Stomach smooth muscle (tissue), 2 donors: Measurements from ENCODE around the gene ARHGEF4.

Experiments
- H3K27ac ChIP-seq: one replicate; pipeline ENCODE4 v1.7.0; 2013; ENCODE audit warnings: mild to moderate bottlenecking, low read length, inconsistent platforms
- H3K27me3 ChIP-seq, 2 donors: one replicate each; pipeline ENCODE4 v1.7.0; 2013; ENCODE audit warnings: low read length in 2 of 2; ENCODE audit not compliant: insufficient read depth in 2 of 2, control insufficient read depth in 1 of 2
- H3K36me3 ChIP-seq, 2 donors: one replicate each; pipeline ENCODE4 v1.7.0; 2013; ENCODE audit warnings: low read length in 2 of 2; ENCODE audit not compliant: control insufficient read depth in 2 of 2, insufficient read depth in 2 of 2
- H3K4me1 ChIP-seq: one replicate; pipeline ENCODE4 v1.7.0; 2013; ENCODE audit warnings: low read length; ENCODE audit not compliant: control insufficient read depth, insufficient read depth
- H3K4me3 ChIP-seq, 2 donors: one replicate each; pipeline ENCODE4 v1.7.0; 2013; ENCODE audit warnings: low read length in 2 of 2
- H3K9ac ChIP-seq, 2 donors: one replicate each; pipeline ENCODE4 v1.7.0; 2013; ENCODE audit warnings: low read length in 2 of 2, mild to moderate bottlenecking in 1 of 2
- H3K9me3 ChIP-seq, 2 donors: one replicate each; pipeline ENCODE4 v1.7.0; 2013; ENCODE audit warnings: low read length in 2 of 2; ENCODE audit not compliant: control insufficient read depth in 2 of 2
- donor health status: healthy.
- donor health status: Pancreatic carcinoma.

Gene ARHGEF4

DNA sequence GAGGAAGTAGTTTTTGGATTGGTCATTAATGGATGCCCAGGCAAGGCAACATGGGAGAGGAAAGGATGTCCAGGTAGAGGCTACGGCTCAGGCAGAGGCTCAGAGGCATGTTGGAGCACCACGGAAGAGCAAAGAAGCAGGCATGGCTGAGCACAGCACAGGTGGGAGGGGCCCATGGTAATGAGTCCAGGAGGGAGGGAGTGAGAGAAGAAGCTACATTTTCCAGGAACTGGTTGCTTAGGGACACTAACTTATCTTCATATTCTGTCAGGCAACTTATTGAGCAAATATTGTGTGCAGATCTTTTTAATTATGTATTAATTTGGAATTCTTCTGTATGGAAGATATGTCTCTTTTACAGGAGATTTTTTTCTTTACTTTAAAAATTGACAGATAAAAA lies 42.2 kb downstream of the ARHGEF4 start:
- Histone ChIP-seq H3K27me3 (peaks cover 0 to 3% of the 10 kb centered on the region in 2 donors), H3K9ac (no peak overlapping the region), H3K27ac (no peak overlapping the region), H3K4me1 (no peaks in the 10 kb centered on the region), H3K9me3 (peaks cover 0 to 7% of the 10 kb centered on the region in 2 donors), H3K4me3 (no peak overlapping the region), H3K36me3 (no peaks in the 10 kb centered on the region)

DNA sequence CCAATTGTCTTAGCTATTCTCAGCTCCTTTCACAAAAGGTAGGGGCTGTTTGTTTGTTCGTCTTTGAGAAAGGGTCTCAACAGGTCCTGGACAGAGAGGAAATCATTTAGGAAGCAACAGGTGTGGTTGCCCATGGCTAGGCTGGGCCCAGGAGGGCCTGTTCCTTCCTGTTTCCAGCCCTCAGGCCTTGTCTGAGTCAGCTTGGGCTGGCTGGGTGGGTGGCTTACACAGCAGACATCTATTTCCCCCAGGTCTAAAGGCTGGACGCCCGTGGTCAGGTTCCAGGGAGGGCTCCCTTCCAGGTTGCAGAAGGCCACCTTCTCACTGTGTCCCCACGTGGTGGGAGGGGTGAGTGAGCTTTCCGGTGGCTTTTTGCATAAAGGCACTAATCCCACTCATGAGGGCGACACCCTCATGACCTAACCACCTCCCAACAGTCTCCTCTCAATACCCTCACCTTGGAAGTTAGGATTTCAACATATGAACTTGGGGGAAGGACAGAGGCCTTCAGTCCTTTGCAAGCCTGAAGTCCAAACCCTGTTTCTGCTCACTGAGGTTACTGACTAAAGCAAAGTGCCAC lies 45.5 kb downstream of the ARHGEF4 start:
- Histone ChIP-seq H3K9ac (no peak overlapping the region), H3K36me3 (no peaks in the 10 kb centered on the region), H3K27ac (no peak overlapping the region), H3K4me1 (no peaks in the 10 kb centered on the region), H3K9me3 (peaks cover 0 to 7% of the 10 kb centered on the region in 2 donors), H3K27me3 (no peaks in the 10 kb centered on the region), H3K4me3 (no peak overlapping the region)

DNA sequence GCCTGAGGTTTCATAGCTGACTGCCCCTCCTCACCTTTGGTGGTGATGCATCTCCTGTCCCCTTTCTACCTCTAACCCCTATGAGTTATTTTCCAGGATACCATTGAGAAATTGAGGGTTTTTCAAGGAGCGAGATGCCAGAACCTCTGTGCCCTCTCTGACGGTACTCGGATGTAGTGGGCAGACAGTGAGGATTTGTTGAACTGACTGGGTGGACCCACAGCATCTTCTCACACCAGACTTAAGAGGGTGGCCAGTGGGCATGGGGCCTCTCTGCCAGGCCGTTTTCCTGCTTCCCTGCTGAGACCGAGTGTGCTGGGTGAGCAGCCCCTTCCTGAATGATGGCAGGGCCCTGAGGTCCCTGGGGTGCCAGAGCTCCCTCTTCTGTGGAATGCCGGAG lies 46.3 kb downstream of the ARHGEF4 start:
- Histone ChIP-seq H3K9ac (no peak overlapping the region), H3K9me3 (peaks cover 0 to 7% of the 10 kb centered on the region in 2 donors), H3K27me3 (no peaks in the 10 kb centered on the region), H3K4me3 (no peak overlapping the region), H3K36me3 (no peaks in the 10 kb centered on the region), H3K27ac (no peak overlapping the region), H3K4me1 (no peaks in the 10 kb centered on the region)

DNA sequence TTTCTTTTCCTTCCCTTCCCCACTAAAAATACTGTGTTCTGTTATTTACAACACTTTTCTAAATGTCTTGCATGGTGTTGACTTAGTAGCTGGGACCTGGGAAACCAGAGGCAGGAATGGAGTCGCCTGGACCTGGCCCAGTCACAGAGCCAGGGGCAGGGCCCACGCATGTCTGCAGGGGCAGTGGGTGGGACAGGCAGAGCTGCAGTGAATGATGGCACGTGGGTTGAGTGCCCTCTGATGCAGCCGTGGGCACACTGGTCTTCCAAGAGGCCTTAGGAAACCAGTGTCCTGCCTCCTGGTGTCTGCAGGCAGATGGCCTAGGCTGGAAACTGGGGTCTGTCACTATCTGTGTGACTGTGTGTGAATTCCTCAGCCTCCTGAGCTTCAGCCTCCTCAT lies 46.8 kb downstream of the ARHGEF4 start:
- H3K27ac ChIP-seq, result no peak overlapping the region

DNA sequence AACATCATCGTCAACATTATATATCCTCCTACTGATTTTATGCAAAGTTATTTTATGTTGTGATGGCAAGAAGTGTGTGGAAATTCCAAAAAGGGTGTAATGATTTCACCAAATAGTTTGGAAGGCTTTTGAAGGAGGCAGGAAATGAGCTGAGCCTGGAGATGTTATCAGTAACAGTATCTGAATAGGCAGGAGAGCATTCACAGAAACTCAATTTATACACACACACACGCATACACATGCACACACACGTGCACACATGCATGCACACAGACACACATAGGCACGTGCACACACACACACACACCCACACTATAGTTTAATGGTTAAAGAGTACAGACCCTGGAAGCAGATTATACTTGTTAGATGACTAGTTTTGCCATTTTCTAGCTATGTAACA lies 47.3 kb downstream of the ARHGEF4 start:
- H3K36me3 ChIP-seq, result no peaks in the 10 kb centered on the region

More for the DNA sequence above, 46.8 kb downstream of the ARHGEF4 start:
- no peaks in the 10 kb centered on the region for H3K27me3 ChIP-seq
- no peaks in the 10 kb centered on the region for H3K36me3 ChIP-seq
- no peak overlapping the region for H3K9ac ChIP-seq
- H3K4me1 ChIP-seq, result no peaks in the 10 kb centered on the region
- no peak overlapping the region for H3K4me3 ChIP-seq
- peaks cover 0 to 4% of the 10 kb centered on the region in 2 donors for H3K9me3 ChIP-seq

DNA sequence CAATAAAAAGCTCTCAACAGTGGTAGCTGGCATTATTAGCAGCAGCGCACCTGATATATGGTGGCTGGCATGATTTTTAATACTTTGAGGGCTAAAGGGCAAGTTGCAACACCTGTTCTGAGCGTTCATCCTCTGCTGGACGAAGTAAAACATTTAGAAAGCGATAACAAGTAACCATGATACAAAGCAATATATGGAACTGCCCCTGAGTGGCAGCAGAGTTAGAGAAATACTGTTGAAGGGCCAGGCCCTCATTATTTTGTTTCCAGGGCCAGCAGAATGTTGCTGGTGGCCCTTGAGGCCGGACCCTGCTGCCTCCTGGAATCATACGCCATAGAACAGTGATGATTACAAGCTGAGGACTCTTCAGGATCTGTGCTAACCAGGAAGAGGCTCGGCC lies 47.8 kb downstream of the ARHGEF4 start:
- Histone ChIP-seq H3K27ac (no peak overlapping the region), H3K9ac (no peak overlapping the region), H3K4me1 (no peaks in the 10 kb centered on the region), H3K9me3 (no peaks in the 10 kb centered on the region), H3K36me3 (no peaks in the 10 kb centered on the region), H3K4me3 (no peak overlapping the region), H3K27me3 (no peaks in the 10 kb centered on the region)

More for the DNA sequence above, 47.3 kb downstream of the ARHGEF4 start:
- Histone ChIP-seq H3K9ac (no peak overlapping the region), H3K4me1 (no peaks in the 10 kb centered on the region), H3K4me3 (no peak overlapping the region), H3K27ac (no peak overlapping the region), H3K9me3 (no peaks in the 10 kb centered on the region), H3K27me3 (no peaks in the 10 kb centered on the region)

DNA sequence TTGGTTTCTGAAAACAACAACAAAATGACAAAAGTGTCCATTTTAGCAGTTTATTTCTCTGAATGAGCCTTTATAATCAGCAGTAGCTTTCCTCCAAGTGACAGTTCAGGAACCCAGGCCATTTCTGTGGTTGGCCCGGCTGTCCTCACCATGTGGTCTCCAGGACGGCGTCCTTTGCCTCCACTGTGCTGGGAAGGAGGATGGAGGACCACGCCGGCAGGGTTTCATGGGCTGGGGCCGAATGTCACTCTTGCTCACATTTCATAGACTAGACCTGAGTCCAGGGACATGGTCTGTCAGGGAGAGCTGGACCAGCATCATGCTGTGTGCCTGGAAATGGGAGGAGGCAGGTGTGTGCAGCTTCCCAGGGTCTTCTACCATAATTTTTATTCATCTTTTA lies 50.9 kb downstream of the ARHGEF4 start:
- H3K4me1 ChIP-seq, result no peaks in the 10 kb centered on the region
- H3K9me3 ChIP-seq, result no peaks in the 10 kb centered on the region

DNA sequence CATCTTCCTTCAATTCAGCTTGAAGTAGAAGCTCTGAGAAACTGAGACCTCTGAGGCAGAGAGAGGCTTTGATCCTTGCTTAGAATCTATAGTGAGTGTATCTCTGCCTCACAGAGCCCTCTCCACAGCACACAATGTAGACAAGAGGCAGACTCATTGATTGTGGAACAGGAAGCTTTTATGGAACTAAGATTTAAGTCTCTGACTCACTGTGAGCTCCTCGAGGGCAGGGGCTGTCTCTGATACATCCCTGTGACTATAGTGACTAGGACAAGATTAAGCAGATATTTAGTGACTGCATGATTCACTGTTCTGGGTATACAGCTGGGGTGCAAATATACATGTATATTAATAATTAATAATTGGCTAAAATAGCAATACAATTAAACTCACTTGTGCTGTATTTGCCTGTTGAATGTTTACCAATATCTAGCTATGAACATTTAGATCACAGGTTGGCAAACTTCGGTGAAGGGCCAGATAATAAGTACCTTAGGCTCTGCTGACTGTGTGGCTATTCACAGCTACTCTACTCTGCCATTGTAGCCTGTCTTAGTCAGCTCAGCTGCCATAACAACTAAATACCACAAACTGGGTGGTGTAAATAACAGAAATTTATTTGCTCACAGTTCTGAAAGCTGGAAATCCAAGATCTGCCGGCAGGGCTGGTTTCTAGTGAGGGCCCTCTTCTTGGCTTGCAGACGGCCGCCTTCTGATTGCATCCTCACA lies 54.4 kb downstream of the ARHGEF4 start:
- H3K9ac ChIP-seq, result no peak overlapping the region
- H3K36me3 ChIP-seq, result no peaks in the 10 kb centered on the region
- H3K27ac ChIP-seq, result no peak overlapping the region
- H3K9me3 ChIP-seq, result peaks cover 0 to 7% of the 10 kb centered on the region in 2 donors
- H3K4me3 ChIP-seq, result no peak overlapping the region
- no peaks in the 10 kb centered on the region for H3K4me1 ChIP-seq
- H3K27me3 ChIP-seq, result no peaks in the 10 kb centered on the region

More for the DNA sequence above, 50.9 kb downstream of the ARHGEF4 start:
- no peak overlapping the region for H3K9ac ChIP-seq
- no peak overlapping the region for H3K4me3 ChIP-seq
- no peaks in the 10 kb centered on the region for H3K36me3 ChIP-seq
- no peak overlapping the region for H3K27ac ChIP-seq
- H3K27me3 ChIP-seq, result no peaks in the 10 kb centered on the region

DNA sequence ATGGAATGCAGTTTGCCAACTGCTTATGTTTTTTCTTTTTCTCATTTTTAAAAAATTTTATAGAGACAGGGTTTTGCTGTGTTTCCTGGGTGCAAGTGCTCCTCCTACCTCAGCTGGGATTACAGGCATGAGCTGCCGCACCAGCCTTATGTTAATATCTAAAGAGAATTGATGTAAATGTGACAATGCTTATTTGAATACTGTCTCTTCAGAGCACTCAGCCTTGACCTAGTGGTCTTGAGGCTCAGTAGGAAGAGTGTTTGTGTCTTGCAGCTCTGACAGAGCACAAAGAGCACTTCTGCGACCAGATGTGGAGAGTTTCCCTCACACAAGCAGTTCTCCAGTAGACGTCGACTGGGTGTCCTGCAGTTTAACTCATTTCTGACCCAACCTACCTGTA lies 55.3 kb downstream of the ARHGEF4 start:
- H3K9me3 ChIP-seq, result peaks cover 0 to 7% of the 10 kb centered on the region in 2 donors
- H3K36me3 ChIP-seq, result no peaks in the 10 kb centered on the region
- no peak overlapping the region for H3K4me3 ChIP-seq
- H3K27ac ChIP-seq, result no peak overlapping the region
- no peaks in the 10 kb centered on the region for H3K4me1 ChIP-seq
- no peaks in the 10 kb centered on the region for H3K27me3 ChIP-seq
- H3K9ac ChIP-seq, result no peak overlapping the region

DNA sequence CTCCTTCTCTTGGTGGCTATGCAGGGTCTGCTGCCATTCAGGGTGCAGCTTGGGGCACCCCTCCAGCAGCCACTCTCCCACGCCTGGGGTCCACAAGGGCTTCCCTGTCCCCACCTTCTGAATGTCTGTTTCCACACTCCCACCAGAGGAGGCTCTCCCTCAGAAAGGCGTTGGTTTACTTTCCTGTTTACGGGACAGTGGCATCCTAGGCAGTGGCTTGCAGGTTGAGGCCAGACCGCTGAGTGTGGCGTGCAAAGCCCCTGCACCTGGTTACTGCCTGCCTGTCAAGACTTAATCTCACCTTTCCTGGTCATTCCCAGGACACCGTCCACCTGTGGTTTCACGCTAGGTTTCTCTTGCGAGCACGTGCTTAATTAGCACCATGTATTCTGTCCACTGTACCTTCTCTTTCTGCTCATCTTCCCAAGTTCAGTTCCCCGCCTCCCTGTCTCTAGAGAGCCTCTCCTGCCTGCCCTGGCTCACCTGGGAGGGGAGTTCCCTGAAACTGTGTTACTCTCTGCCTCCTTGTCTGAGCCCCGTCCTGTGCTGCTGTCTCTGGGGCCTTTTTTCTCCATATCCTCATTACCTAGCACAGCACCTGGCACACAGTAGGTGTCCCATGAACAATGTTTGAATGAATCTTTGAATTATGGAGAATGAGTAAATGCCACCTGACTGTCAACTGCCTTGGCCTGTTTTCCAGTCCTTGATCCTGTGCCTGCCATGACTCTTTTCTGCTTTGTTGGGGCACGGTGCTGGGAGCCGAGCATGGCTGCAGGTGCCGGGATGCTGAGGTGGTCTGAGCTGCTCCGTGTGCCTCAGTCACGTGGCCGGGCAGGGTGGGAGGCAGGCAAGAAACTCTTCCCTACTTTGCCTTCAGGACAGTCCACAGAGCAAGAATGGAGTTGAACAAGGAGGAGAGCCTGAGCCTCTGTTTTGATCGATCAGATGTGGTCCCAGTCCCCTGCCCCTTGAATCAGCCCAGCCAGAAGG lies 56.4 kb downstream of the ARHGEF4 start:
- H3K4me1 ChIP-seq, result no peaks in the 10 kb centered on the region
- no peak overlapping the region for H3K27ac ChIP-seq
- H3K9ac ChIP-seq, result no peak overlapping the region
- H3K27me3 ChIP-seq, result peaks cover 0 to 2% of the 10 kb centered on the region in 2 donors
- no peaks in the 10 kb centered on the region for H3K36me3 ChIP-seq
- H3K4me3 ChIP-seq, result no peak overlapping the region
- peaks cover 0 to 7% of the 10 kb centered on the region in 2 donors for H3K9me3 ChIP-seq
